KOPT-K1 (cell line): Measurements from ENCODE around the gene LINGO1.

Experiments used
- H3K27ac ChIP-seq: fragments of 200-600 bp; sonication (generic); 2 replicates; pipeline ENCODE4 v1.5.1; 2016; ENCODE audit warnings: antibody characterized with exemption, mild to moderate bottlenecking, low read depth, low read length; ENCODE audit not compliant: poor library complexity, severe bottlenecking
- H3K36me3 ChIP-seq: fragments of 200-600 bp; sonication (generic); 2 replicates; pipeline ENCODE4 v1.5.1; 2017; ENCODE audit warnings: antibody characterized with exemption, mild to moderate bottlenecking, low read length, moderate library complexity; ENCODE audit not compliant: insufficient read depth
- H3K9me3 ChIP-seq: fragments of 200-600 bp; sonication (generic); 2 replicates; pipeline ENCODE4 v1.5.1; 2017; ENCODE audit warnings: antibody characterized with exemption, low read length, mild to moderate bottlenecking; ENCODE audit not compliant: insufficient read depth, poor library complexity, severe bottlenecking

Gene LINGO1

DNA sequence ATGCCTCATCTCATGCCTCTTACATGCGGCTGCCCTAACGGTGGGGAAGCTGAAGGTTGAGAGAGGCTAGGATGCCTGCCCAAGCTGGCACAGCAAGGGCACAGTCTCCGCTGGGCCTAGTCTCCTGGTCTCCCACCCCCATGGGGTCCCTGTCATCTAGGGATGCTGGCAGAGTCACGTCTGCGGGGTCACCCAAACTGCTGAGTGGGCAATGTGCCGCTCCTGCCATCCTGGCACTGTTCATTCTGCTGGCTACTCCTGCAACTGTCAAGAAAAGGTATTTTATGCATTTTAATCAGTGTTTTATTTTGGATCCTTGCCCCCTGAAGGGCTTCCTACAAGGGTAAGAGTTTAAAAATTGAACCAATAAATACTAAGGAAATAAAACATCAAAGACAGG is 12.8 kb downstream of the LINGO1 start:
- no peaks in the 10 kb centered on the region for H3K9me3 ChIP-seq
- no peak overlapping the region for H3K27ac ChIP-seq
- H3K36me3 ChIP-seq = no peaks in the 10 kb centered on the region

DNA sequence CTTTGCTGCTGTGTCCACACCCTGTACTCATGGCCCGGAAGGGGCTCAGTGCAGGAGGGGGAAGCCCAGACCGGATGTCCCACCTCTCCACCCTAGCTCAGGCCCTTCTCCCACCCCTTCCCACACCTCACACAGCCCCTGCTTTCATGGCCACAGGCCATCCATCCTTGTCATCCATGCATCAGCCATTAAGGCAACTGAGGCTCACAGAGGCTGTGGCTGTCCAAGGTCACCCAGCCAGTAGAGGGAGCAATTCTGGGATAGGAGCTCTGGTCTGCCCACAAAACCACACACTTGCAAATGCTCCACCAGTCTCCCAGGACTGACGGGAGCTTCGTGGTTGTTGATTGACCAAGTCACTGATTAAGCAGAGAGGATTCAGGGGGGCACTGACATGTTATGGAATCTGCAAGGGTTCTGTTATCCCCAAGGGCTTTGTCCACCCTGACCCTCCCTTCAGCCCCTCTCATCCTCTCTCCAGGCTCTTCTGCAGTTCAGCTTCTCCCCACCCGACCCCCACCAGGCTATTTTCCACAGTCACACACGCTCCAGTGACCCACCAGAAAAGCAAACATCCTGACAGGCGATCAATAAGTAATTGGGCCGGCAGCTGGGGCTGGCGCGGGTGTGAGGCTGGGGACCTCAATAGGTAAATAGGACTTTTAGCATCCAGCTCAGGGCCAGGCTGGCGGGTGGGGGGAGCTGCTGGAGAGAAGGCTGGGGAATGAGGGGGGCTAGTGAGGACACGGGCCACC is 15.1 kb downstream of the LINGO1 start:
- Histone ChIP-seq H3K9me3 (no peaks in the 10 kb centered on the region), H3K27ac (no peak overlapping the region), H3K36me3 (no peaks in the 10 kb centered on the region)

DNA sequence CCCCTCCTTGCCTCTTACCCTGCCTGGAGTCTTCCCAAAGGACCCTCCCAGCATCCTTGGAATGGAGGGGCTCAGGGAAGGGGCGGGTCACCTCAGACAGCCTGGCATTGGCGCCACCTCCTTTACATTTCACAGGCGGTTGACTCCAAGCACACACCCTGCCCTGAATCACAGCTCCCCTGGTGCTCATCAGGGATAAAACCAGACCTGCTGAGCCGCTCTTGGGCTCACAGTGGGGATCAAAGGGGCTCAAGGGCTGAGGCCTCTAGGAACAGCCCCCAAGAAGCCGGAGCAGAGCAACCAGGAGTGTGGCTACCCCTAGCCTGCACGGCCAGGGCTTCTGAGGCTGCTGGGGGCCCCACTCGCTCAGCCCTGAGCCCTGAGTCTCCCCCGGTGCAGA is 16.6 kb downstream of the LINGO1 start:
- H3K36me3 ChIP-seq = no peaks in the 10 kb centered on the region
- no peak overlapping the region for H3K27ac ChIP-seq
- H3K9me3 ChIP-seq = no peaks in the 10 kb centered on the region

DNA sequence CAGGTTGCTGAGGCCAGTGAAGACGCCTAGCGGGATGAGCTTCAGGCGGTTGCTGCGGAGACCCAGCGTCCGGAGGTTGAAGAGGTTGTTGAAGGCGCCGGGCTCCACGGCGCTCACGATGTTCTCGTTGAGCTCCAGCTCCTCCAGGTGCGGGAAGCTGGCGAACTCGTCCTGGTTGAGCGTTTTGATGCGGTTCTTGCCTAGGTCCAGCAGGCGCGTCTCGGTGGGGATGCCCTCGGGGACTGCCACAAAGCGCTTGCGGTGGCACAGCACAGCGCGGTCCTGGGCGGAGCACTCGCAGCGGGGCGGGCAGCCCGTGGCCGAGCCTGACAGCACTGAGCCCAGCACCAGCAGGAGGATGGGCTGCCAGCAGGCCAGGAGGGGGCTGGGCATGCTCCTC is 17.2 kb downstream of the LINGO1 start:
- H3K9me3 ChIP-seq = no peaks in the 10 kb centered on the region
- H3K27ac ChIP-seq = no peak overlapping the region
- no peaks in the 10 kb centered on the region for H3K36me3 ChIP-seq

DNA sequence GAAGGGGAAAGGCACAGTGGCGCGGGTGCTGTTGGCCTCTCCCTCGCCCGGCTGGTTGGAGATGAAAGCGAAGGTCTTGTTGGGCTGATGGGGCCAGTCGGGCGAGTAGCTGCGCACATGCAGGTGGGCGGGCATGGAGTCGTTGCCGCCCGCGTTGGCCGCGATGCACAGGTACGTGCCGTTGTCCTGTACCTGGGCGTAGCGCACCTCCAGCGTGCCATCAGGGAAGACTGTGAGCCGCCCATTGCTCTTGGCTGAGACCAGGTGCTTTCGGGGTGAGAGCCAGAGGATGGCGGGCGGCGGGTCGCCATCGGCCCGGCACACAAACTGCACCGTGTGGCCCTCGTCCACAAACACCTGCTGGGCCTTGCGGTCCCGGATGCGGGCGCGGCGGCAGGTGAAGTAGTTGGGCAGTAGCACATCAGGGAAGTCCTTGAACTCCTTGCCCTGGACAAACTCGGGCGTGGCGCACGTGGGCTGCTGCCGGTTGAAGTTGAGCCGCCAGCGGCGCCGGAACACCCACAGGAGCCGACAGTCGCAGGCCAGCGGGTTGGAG is 18.4 kb downstream of the LINGO1 start:
- Histone ChIP-seq H3K36me3 (no peaks in the 10 kb centered on the region), H3K27ac (no peak overlapping the region)

DNA sequence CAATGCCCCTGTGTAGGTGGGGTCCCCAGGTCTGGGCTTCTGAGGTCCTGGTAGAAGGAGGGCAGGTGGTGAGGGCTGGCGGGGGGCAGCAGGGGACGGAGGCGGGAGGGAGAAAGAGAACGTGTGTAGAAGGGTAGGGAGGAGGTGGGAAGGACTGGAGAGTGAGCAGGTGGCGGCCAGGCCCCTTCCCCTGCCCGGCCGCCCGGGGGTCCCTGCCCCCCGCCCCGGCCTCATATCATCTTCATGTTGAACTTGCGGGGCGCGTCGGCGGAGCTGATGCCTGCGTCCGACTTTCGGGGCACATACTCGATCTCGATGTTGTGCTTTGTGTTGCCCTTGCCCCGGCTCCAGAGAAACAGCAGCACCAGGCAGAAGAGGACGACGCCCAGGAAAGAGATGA is 18.9 kb downstream of the LINGO1 start:
- Histone ChIP-seq H3K36me3 (no peaks in the 10 kb centered on the region), H3K27ac (no peak overlapping the region), H3K9me3 (no peaks in the 10 kb centered on the region)

More for the DNA sequence above, 18.4 kb downstream of the LINGO1 start:
- no peaks in the 10 kb centered on the region for H3K9me3 ChIP-seq

DNA sequence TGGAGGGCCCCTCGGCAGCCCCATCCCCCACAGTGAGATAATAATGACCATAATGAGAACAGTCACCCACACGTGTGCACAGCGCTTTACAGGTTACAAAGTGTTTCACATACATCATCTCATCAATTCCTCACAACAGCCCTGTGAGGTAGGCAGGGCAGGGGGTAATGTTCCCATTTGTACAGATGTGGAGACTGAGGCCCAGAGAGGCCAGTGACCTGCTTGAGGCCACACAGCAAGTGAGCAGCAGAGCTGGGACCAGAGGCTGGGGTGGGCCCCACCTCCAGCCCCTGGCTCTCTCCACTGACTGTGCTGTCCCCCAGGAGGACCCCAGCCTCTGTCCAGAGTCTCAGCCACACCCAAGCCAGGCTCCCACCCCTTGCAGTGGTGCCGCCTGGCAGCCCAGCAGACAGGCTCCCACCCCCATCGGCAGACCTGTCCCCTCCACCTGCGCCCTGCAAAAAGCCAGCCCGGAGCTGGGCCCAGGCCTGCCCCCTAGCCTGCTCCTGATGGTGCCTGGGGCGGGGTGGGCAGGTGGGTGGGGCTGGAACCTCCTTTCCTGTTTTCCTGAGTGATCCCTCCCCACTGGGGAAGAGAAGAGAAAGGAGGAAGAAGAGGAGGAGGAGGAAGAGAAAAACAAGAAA is 19.6 kb downstream of the LINGO1 start:
- Histone ChIP-seq H3K27ac (no peak overlapping the region), H3K9me3 (no peaks in the 10 kb centered on the region), H3K36me3 (no peaks in the 10 kb centered on the region)

DNA sequence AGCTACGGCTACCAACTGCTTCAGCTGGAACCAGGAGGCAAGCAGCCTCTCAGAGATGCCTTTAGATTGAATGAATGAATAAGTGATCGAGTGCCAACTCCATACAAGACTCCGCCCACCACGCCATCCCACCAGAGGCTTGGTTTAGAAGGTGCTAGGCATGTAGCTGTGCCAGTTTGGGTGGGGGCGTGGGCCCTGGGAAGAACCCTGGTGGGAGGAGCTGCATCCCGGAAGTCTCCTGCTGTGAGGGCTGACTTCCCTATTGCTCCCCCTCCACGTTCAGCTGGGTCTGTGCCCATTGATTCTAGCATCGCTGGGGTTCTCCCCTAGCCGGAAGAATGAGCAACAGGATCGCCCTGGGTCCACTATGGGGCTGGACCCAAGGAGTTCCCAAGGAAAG is 20.9 kb downstream of the LINGO1 start:
- H3K36me3 ChIP-seq = no peaks in the 10 kb centered on the region
- no peak overlapping the region for H3K27ac ChIP-seq
- H3K9me3 ChIP-seq = no peaks in the 10 kb centered on the region

DNA sequence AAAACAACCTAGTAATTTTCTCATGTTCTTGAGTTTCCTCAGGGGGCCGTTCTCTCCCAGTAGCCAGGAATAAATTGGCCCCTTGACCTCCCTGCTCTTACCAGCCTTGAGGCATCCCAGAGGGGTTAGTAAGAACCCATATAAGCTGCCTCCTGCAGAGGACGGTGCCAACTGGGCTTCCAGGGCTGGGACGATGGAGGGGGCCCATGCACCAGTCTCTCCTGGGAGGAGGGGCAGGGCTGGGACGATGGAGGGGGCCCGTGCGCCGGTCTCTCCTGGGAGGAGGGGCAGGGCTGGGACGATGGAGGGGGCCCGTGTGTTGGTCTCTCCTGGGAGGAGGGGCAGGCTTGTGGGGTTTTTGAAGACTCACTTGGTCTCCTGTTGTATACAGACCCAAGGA is 22.0 kb downstream of the LINGO1 start:
- no peaks in the 10 kb centered on the region for H3K36me3 ChIP-seq
- no peaks in the 10 kb centered on the region for H3K9me3 ChIP-seq
- H3K27ac ChIP-seq = no peak overlapping the region

DNA sequence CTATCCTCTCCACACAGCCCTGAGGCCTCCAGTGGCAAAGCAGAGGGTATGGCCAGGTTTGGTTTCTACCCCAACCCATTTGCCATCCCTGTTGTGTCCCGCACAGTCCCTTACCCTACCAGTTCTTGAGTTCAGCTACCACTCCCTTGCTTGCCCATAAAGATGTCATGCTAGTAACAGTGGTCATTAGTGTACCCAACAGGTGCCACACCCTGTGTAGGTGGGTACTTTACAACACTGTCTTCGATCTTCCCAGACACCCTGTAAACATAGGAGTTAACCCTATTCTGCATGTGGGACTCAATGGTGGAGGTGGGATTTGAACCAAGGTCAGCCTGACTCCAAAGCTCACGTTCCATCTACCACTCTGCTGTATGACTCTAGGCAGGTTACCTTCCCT is 23.2 kb downstream of the LINGO1 start:
- H3K27ac ChIP-seq = no peak overlapping the region
- H3K36me3 ChIP-seq = no peaks in the 10 kb centered on the region
- H3K9me3 ChIP-seq = no peaks in the 10 kb centered on the region

DNA sequence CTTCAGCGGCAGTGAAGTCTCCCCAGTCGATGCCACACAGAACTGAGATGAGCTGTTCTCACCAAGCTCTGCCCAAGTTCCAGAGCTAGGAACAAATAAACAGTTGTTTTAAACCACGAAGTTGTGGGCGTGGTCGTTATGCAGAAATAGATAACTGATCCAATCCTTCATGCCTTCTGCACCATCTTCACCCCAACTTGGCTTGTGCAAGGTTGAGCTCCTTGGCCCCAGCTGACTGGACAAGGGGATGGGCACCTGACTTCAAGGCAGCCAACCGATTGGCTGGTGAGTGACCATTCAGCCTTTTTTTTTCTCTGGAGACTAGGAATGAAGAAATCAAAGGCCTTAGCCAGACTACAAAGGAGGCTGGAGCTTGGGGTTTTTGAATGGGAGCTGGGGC is 23.9 kb downstream of the LINGO1 start:
- no peaks in the 10 kb centered on the region for H3K36me3 ChIP-seq
- no peak overlapping the region for H3K27ac ChIP-seq

DNA sequence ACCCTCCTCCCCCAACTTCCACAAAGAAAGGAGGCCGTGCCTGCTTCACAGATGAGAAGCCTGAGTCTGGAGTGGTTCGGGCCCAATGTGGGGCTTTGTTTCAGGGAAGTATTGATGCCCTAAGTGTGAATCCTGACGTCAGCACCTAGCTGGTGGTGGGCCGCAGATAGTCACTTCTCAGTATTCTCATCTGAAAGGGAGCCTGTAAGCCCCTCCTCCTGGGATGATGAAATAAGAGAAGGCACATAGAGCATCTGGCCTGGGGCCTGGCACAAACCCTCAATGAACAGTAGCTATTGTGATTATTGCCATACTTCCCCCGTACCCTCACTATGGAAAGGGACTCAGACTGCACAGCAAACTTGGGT is 24.8 kb downstream of the LINGO1 start:
- Histone ChIP-seq H3K27ac (no peak overlapping the region), H3K36me3 (no peaks in the 10 kb centered on the region), H3K9me3 (no peaks in the 10 kb centered on the region)

More for the DNA sequence above, 23.9 kb downstream of the LINGO1 start:
- no peaks in the 10 kb centered on the region for H3K9me3 ChIP-seq

DNA sequence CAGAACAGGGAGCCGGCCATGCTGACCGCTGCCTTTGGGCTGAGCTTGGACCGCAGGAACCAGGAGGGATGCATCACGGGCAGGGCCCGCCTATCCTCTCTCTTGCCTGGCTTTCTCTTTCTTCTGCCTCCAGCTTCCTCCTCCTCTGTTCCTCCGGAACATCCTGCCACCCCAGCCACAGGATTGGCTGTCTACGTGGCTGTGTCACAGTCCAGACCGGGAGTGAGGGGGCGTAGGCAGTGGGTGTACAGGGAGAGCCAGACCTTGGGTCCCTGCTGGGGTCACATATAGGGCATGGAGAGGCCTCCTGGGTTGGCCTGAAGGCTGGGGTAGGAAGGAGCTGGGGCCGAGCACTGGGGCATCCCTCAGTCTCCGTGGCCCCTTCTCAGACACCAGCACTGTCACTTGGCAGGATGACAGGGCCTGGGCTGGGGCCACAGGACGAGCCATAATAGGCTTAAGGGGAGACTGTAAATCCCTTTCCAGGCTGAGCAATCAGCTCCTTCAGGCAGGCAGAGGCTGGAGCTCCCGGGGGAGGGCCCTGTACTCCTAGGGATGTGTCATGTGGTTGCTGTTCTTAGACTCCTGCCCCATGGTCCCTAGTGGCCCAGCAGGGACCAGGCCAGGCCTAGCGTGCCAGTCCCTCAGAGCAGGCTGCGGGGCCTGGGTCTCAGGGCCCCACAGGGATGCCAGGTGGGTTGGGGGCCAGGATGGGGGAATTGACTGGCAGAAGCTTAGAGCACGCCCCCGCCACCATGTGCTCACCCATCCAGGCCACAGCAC is 25.4 kb downstream of the LINGO1 start:
- Histone ChIP-seq H3K27ac (no peak overlapping the region), H3K9me3 (no peaks in the 10 kb centered on the region), H3K36me3 (no peaks in the 10 kb centered on the region)

DNA sequence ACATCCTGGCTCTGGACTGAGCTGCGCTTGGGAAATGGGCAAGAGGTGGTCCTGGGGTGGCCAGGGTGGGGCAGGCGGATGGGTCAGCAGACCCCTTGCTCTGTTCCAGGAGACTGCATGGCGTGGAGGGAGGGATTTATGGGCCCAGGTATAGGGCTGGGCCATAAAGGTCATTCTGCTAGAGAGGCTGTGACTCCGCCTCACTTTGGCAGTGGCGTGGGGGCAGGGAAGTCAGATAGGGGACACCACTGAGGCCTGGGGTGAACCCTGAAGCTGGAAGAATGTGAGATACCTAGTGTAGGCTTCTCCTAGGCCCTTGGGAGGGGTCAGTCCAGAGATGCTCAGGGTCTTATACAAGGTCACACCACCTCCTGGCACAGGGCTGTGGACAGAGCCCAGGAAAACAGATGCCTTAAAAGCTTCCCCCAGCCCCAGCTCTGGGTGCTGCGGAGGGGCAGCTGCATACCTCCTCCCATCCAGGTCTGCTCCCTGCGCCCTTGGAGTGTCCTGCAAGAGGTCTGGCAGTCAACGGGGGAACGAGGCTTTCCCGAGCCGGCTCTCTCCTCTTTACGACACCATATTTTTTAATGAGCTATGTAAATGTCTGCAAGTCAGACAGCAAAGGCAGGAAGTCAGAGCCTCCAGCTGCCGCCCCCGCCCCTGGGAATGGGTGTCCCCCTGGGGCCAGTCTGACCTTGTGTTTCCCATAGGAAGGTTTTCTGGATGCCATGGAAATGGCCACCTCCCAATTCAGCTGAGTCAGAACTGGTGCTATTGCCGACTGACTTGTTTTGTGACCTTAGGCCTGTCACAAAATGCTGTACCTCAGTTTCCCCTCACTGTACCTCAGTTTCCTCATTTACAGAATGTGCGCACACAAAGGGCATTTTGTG is 26.3 kb downstream of the LINGO1 start:
- Histone ChIP-seq H3K36me3 (no peaks in the 10 kb centered on the region), H3K27ac (no peak overlapping the region), H3K9me3 (no peaks in the 10 kb centered on the region)
